GM23338 (cell line): Measurements from ENCODE around the gene FAM110A.

Source experiments
- CTCF ChIP-seq, 2 experiments: fragments of 200-600 bp in 1 of 2; sonication (generic) in 1 of 2; conservative IDR thresholded peaks; 2 replicates each; pipeline versions ENCODE4 v1.5.1 to v1.6.1; 2016 to 2017; ENCODE audit warnings: antibody characterized with exemption in 2 of 2, low read depth in 2 of 2, mild to moderate bottlenecking in 2 of 2, moderate library complexity in 1 of 2
- TF ChIP-seq, protein P1 (sequence below): IDR thresholded peaks from one replicate; pipeline ENCODE4 v1.6.1; 2018; ENCODE audit warnings: antibody characterized with exemption; ENCODE audit not compliant: unreplicated experiment

DNA sequence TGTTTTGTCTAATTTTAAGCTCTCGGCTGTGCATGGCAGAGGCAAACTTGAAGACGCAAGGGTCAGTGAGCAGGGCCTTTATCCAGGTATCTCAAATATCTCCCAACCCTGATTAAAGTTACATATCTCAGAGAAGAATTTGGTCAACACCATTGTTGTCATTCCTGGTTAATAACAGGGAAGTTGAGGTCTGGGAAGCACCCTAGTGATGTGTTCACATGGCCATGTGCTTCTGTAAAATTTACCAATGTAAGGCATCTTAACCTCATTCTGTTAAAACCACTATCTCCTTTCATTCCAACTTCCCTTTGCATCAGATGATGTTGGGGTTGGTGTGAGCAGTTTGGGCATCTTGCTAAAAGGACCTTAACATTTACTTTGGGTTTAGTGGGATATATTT, 4.0 kb upstream of the FAM110A start:
- TF ChIP-seq CTCF (conservative IDR thresholded peaks at IDR 0.05; ENCODE audit: low read depth in 2 of 2), result no peak
- TF ChIP-seq, protein P1, sequence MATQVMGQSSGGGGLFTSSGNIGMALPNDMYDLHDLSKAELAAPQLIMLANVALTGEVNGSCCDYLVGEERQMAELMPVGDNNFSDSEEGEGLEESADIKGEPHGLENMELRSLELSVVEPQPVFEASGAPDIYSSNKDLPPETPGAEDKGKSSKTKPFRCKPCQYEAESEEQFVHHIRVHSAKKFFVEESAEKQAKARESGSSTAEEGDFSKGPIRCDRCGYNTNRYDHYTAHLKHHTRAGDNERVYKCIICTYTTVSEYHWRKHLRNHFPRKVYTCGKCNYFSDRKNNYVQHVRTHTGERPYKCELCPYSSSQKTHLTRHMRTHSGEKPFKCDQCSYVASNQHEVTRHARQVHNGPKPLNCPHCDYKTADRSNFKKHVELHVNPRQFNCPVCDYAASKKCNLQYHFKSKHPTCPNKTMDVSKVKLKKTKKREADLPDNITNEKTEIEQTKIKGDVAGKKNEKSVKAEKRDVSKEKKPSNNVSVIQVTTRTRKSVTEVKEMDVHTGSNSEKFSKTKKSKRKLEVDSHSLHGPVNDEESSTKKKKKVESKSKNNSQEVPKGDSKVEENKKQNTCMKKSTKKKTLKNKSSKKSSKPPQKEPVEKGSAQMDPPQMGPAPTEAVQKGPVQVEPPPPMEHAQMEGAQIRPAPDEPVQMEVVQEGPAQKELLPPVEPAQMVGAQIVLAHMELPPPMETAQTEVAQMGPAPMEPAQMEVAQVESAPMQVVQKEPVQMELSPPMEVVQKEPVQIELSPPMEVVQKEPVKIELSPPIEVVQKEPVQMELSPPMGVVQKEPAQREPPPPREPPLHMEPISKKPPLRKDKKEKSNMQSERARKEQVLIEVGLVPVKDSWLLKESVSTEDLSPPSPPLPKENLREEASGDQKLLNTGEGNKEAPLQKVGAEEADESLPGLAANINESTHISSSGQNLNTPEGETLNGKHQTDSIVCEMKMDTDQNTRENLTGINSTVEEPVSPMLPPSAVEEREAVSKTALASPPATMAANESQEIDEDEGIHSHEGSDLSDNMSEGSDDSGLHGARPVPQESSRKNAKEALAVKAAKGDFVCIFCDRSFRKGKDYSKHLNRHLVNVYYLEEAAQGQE, result no peak
